HCT116 (cell line): ENCODE measurements around the gene CAPZB. TPM values are rescaled to one million over a fixed set of nuclear protein-coding genes. Genes with fewer than 3 reads are reported as not detected.

Source experiments
- ATAC-seq: fragments of 200-7000 bp; cut with Tn5 transposase; 2 replicates; pipeline ENCODE4 v1.9.1; 2020; ENCODE audit warnings: mild to moderate bottlenecking, moderate library complexity
- BruUV-seq: library from RNA; stranded (reverse); fragments of 400-500 nt; replicated peaks from 2 replicates; lab custom pipeline; 2021; lab: Mats Ljungman, UMichigan
- CTCF ChIA-PET: fragments of 300-600 bp; sonication (Branson Sonifier 250); formaldehyde crosslinking; loops from one replicate; lab custom pipeline; 2021; ENCODE audit warnings: antibody characterized with exemption; lab: Charles Lee
- POLR2A ChIA-PET: fragments of 300-600, 350-600 bp; sonication (Branson Sonifier 250); formaldehyde crosslinking; loops from one replicate; lab custom pipeline; 2021; ENCODE audit warnings: antibody characterized with exemption; lab: Charles Lee
- RAD21 ChIA-PET, 2 experiments: fragments of 300-600 bp; sonication (Branson Sonifier 250); formaldehyde crosslinking; loops; one replicate each; lab custom pipeline; 2023; ENCODE audit warnings: low total read pairs in 2 of 2; ENCODE audit not compliant: uncharacterized antibody in 2 of 2, unreplicated experiment in 2 of 2, low non-redundant PET in 1 of 2; lab: Charles Lee
- DNase-seq: peaks from one replicate; pipeline ENCODE4 v3.0.0-alpha.2; 2010; ENCODE audit warnings: low read depth, low spot score
- H2AFZ ChIP-seq: fragments of 200-600 bp; shearing (Covaris generic), sonication (generic); 2 replicates; pipeline ENCODE4 v1.6.1; 2017; ENCODE audit warnings: low read depth, mixed run types, mixed read lengths, antibody characterized with exemption, low read length; ENCODE audit not compliant: poor library complexity, severe bottlenecking
- H3K27ac ChIP-seq: 2 replicates; pipeline ENCODE4 v1.5.1; 2012; ENCODE audit warnings: low read depth, low read length
- H3K27me3 ChIP-seq: fragments of 200-600 bp; sonication (generic); 2 replicates; pipeline ENCODE4 v1.6.1; 2016; ENCODE audit warnings: mixed run types, low read length, mixed read lengths; ENCODE audit not compliant: insufficient read depth
- H3K36me3 ChIP-seq, 2 experiments: fragments of 200-500 bp in 1 of 2; fragments of 200-600 bp in 1 of 2; sonication (Bioruptor generic) in 1 of 2; sonication (generic) in 1 of 2; 2 replicates each; pipeline versions ENCODE4 v1.5.1 to v1.6.1; 2014 to 2016; ENCODE audit warnings: low read length in 2 of 2, inconsistent platforms in 1 of 2, mixed read lengths in 1 of 2, mixed run types in 1 of 2; ENCODE audit not compliant: insufficient read depth in 2 of 2, control insufficient read depth in 1 of 2
- H3K4me1 ChIP-seq, 2 experiments: fragments of 200-600 bp in 1 of 2; sonication (generic) in 1 of 2; 2 replicates each; pipeline versions ENCODE4 v1.5.1 to v1.6.1; 2012 to 2017; ENCODE audit warnings: low read length in 2 of 2, inconsistent platforms in 1 of 2, mild to moderate bottlenecking in 1 of 2, mixed read lengths in 1 of 2, mixed run types in 1 of 2, moderate library complexity in 1 of 2; ENCODE audit not compliant: insufficient read depth in 2 of 2, control insufficient read depth in 1 of 2
- H3K4me2 ChIP-seq: fragments of 200-600 bp; sonication (generic); 2 replicates; pipeline ENCODE4 v1.6.1; 2017; ENCODE audit warnings: mixed run types, low read length, mixed read lengths
- H3K4me3 ChIP-seq, 2 experiments: fragments of 200-600 bp in 1 of 2; sonication (generic) in 1 of 2; replicated peaks in 1 of 2; 2 replicates each; pipeline ENCODE4 v1.5.1; 2011 to 2016; ENCODE audit warnings: low read length in 2 of 2, control low read depth in 1 of 2, low read depth in 1 of 2, mild to moderate bottlenecking in 1 of 2, mixed read lengths in 1 of 2, mixed run types in 1 of 2
- H3K79me2 ChIP-seq: fragments of 200-600 bp; sonication (generic); 2 replicates; pipeline ENCODE4 v1.6.1; 2017; ENCODE audit warnings: mild to moderate bottlenecking, mixed run types, low read length, moderate library complexity, mixed read lengths; ENCODE audit not compliant: insufficient read depth
- H3K9ac ChIP-seq: fragments of 200-600 bp; sonication (generic); 2 replicates; pipeline ENCODE4 v1.6.1; 2016; ENCODE audit warnings: low read length, mixed read lengths
- H3K9me2 ChIP-seq: fragments of 200-600 bp; sonication (generic), shearing (Covaris generic); 2 replicates; pipeline ENCODE4 v1.6.1; 2017; ENCODE audit warnings: mixed run types, mild to moderate bottlenecking, moderate library complexity; ENCODE audit not compliant: insufficient read depth
- H3K9me3 ChIP-seq, 2 experiments: fragments of 200-500 bp in 1 of 2; fragments of 200-600 bp in 1 of 2; sonication (Bioruptor generic) in 1 of 2; sonication (generic) in 1 of 2; 2 replicates each; pipeline ENCODE4 v1.6.1; 2014 to 2017; ENCODE audit warnings: low read length in 2 of 2, mixed read lengths in 2 of 2, inconsistent platforms in 1 of 2, low read depth in 1 of 2, mild to moderate bottlenecking in 1 of 2, mixed run types in 1 of 2, moderate library complexity in 1 of 2; ENCODE audit not compliant: control insufficient read depth in 1 of 2, insufficient read depth in 1 of 2
- H4K20me1 ChIP-seq: fragments of 200-600 bp; sonication (generic), shearing (Covaris generic); 2 replicates; pipeline ENCODE4 v1.6.1; 2017; ENCODE audit warnings: mixed run types, mild to moderate bottlenecking, moderate library complexity; ENCODE audit not compliant: insufficient read depth
- EZH2phosphoT487 ChIP-seq: fragments of 200-600 bp; IDR thresholded peaks from 2 replicates; pipeline ENCODE4 v1.6.1; 2018; ENCODE audit warnings: antibody characterized with exemption, borderline replicate concordance
- RAD21 ChIP-seq: IDR thresholded peaks from 2 replicates; pipeline ENCODE4 v1.6.1; 2012; ENCODE audit warnings: low read depth, mild to moderate bottlenecking
- intact Hi-C: fragments of 100-400 bp; cut with micrococcal nuclease; formaldehyde crosslinking; loops from 2 replicates; pipeline ENCODE4 v1.10.0; 2022
- total RNA-seq: library from RNA; stranded (reverse); gene quantifications from one replicate; pipeline ENCODE4 v1.2.1, GENCODE V29; 2021; ENCODE audit not compliant: unreplicated experiment
- TF ChIP-seq, protein P1 (sequence below): IDR thresholded peaks from 2 replicates; pipeline ENCODE4 v1.6.1; 2011; ENCODE audit warnings: mild to moderate bottlenecking, low read length, moderate library complexity; ENCODE audit not compliant: insufficient replicate concordance; ENCODE audit errors: extremely low read depth
- TF ChIP-seq, protein P2 (sequence below): IDR thresholded peaks from 2 replicates; pipeline ENCODE4 v1.6.1; 2012
- TF ChIP-seq, protein P3 (sequence below), 3 experiments: fragments of 200-600 bp in 1 of 3; sonication (generic) in 1 of 3; IDR thresholded peaks in 2 of 3; conservative IDR thresholded peaks in 1 of 3; 2 replicates each; pipeline ENCODE4 v1.5.1; 2012 to 2017; ENCODE audit warnings: low read depth in 2 of 3, low read length in 2 of 3, antibody characterized with exemption in 1 of 3, borderline replicate concordance in 1 of 3, control low read depth in 1 of 3, mild to moderate bottlenecking in 1 of 3, mixed read lengths in 1 of 3, mixed run types in 1 of 3, moderate library complexity in 1 of 3; ENCODE audit not compliant: insufficient read depth in 1 of 3

Gene CAPZB
- total RNA-seq, 1 experiment from 2014 or later = 203 TPM

DNA sequence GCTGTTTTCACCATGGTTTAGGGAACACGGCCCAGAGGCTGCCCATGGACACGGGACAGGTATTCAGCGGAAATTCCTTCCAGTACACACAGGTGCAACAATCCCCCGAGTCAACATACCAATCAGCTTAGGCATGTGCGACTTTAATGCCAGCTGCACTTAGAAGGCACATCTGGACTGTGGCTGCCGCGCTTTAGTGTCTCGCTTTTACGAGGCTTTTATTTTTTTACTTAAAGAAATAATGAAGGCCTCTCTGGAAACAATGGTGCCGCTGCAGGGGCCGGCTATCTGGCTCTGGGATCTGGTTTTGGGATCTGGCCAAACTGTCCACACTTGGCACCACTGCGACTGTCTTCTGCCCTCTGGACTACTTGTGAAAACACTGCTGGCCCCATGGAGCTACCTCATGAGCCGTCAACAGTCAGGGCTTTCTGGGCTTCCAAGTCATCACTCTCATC lies 117.7 kb downstream of the CAPZB start:
- TF ChIP-seq RAD21 (no peak), EZH2phosphoT487 (no peak)
- TF ChIP-seq, protein P1, sequence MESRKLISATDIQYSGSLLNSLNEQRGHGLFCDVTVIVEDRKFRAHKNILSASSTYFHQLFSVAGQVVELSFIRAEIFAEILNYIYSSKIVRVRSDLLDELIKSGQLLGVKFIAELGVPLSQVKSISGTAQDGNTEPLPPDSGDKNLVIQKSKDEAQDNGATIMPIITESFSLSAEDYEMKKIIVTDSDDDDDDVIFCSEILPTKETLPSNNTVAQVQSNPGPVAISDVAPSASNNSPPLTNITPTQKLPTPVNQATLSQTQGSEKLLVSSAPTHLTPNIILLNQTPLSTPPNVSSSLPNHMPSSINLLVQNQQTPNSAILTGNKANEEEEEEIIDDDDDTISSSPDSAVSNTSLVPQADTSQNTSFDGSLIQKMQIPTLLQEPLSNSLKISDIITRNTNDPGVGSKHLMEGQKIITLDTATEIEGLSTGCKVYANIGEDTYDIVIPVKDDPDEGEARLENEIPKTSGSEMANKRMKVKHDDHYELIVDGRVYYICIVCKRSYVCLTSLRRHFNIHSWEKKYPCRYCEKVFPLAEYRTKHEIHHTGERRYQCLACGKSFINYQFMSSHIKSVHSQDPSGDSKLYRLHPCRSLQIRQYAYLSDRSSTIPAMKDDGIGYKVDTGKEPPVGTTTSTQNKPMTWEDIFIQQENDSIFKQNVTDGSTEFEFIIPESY = no peak
- TF ChIP-seq, protein P2, sequence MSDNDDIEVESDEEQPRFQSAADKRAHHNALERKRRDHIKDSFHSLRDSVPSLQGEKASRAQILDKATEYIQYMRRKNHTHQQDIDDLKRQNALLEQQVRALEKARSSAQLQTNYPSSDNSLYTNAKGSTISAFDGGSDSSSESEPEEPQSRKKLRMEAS = no peak
- TF ChIP-seq, protein P3, sequence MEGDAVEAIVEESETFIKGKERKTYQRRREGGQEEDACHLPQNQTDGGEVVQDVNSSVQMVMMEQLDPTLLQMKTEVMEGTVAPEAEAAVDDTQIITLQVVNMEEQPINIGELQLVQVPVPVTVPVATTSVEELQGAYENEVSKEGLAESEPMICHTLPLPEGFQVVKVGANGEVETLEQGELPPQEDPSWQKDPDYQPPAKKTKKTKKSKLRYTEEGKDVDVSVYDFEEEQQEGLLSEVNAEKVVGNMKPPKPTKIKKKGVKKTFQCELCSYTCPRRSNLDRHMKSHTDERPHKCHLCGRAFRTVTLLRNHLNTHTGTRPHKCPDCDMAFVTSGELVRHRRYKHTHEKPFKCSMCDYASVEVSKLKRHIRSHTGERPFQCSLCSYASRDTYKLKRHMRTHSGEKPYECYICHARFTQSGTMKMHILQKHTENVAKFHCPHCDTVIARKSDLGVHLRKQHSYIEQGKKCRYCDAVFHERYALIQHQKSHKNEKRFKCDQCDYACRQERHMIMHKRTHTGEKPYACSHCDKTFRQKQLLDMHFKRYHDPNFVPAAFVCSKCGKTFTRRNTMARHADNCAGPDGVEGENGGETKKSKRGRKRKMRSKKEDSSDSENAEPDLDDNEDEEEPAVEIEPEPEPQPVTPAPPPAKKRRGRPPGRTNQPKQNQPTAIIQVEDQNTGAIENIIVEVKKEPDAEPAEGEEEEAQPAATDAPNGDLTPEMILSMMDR (IDR thresholded peaks at IDR 0.05 in 2 of 3, conservative IDR thresholded peaks at IDR 0.05 in 1 of 3; ENCODE audit: borderline replicate concordance in 1 of 3, insufficient read depth in 1 of 3, low read depth in 2 of 3, low read length in 2 of 3) = no peak
- intact Hi-C loops = no loop called here
- CTCF ChIA-PET = no interaction called here
- Histone ChIP-seq H3K9me2 (no peaks in the 10 kb centered on the region), H2AFZ (no peak overlapping the region), H3K36me3 (no peaks in the 10 kb centered on the region; a peak in 1 of 4 replicates), H3K4me2 (no peak overlapping the region), H4K20me1 (no peaks in the 10 kb centered on the region), H3K4me3 (no peak overlapping the region), H3K4me1 (no peaks in the 10 kb centered on the region), H3K27ac (no peak overlapping the region), H3K9me3 (no peaks in the 10 kb centered on the region), H3K27me3 (no peaks in the 10 kb centered on the region), H3K9ac (no peak overlapping the region), H3K79me2 (peaks cover 11% of the 10 kb centered on the region; the same call in 1 of the 2 replicates)
- DNase-seq (no peak), ATAC-seq (no peak)
- BruUV-seq = no TSS peak
- RAD21 ChIA-PET = interaction anchor here in 1 of 2 experiments (0.6 kb wide), 1 partner anchor 292 kb away, joined by 3 read pairs; no protein-coding TSS in a partner anchor
- POLR2A ChIA-PET = no interaction called here
